ENCODE measurements around the gene CCDC188. TPM values are rescaled to one million over a fixed set of nuclear protein-coding genes. Genes with fewer than 3 reads are reported as not detected.

The CCDC188 gene
- total RNA-seq, 6 experiments from 2014 or later: not detected

- H3K27me3 ChIP-seq: no peaks in the 10 kb centered on the region
- DNase-seq: no peak
- intact Hi-C loops (cut with DNase I): no loop called here
- no peaks in the 10 kb centered on the region for H3K4me1 ChIP-seq
- no peaks in the 10 kb centered on the region for H3K9me3 ChIP-seq
- TF ChIP-seq CTCF (IDR thresholded peaks at IDR 0.05): no peak
- TF ChIP-seq POLR2A (IDR thresholded peaks at IDR 0.05): no peak
- ATAC-seq: no peak
- no CpG with 5 or more reads among the region's 65 CpGs for WGBS (ENCODE audit: insufficient coverage, low coverage, low lambda C conversion rate, missing lambda C conversion rate)
- H3K27ac ChIP-seq: no peak overlapping the region
- no peak overlapping the region for H3K4me3 ChIP-seq
- H3K36me3 ChIP-seq: no peaks in the 10 kb centered on the region
Observed at GRCh38 chr22:20142711-20143621, 7.9 kb downstream of the CCDC188 start.

GRCh38 chr22:20141186-20142077 is 9.4 kb downstream of the CCDC188 start:
- intact Hi-C loops (cut with DNase I): no loop called here
- H3K36me3 ChIP-seq: no peaks in the 10 kb centered on the region

GRCh38 chr22:20140521-20140964 is 10.3 kb downstream of the CCDC188 start:
- intact Hi-C loops (cut with DNase I): no loop called here
- no peaks in the 10 kb centered on the region for H3K36me3 ChIP-seq
- no peak overlapping the region for H3K27ac ChIP-seq
- no peaks in the 10 kb centered on the region for H3K9me3 ChIP-seq
- ATAC-seq (no peak), DNase-seq (no peak)
- H3K4me3 ChIP-seq: no peak overlapping the region
- H3K4me1 ChIP-seq: no peaks in the 10 kb centered on the region
- WGBS (ENCODE audit: insufficient coverage, low coverage, low lambda C conversion rate, missing lambda C conversion rate): no CpG with 5 or more reads among the region's 17 CpGs
- H3K27me3 ChIP-seq: no peaks in the 10 kb centered on the region
- no peak for TF ChIP-seq POLR2A (IDR thresholded peaks at IDR 0.05)
- no peak for TF ChIP-seq CTCF (IDR thresholded peaks at IDR 0.05)

More at GRCh38 chr22:20141186-20142077, 9.4 kb downstream of the CCDC188 start:
- Histone ChIP-seq H3K9me3 (no peaks in the 10 kb centered on the region), H3K4me3 (no peak overlapping the region), H3K4me1 (no peaks in the 10 kb centered on the region), H3K27ac (no peak overlapping the region), H3K27me3 (no peaks in the 10 kb centered on the region)
- DNase-seq (no peak), ATAC-seq (no peak)
- TF ChIP-seq CTCF (IDR thresholded peaks at IDR 0.05) (no peak), POLR2A (IDR thresholded peaks at IDR 0.05) (no peak)
- 70% methylated on average over 2 of the region's 22 CpGs for WGBS (ENCODE audit: insufficient coverage, low coverage, low lambda C conversion rate, missing lambda C conversion rate)

GRCh38 chr22:20140107-20140445 is 10.8 kb downstream of the CCDC188 start:
- no peaks in the 10 kb centered on the region for H3K4me1 ChIP-seq
- no peaks in the 10 kb centered on the region for H3K9me3 ChIP-seq
- no peak for TF ChIP-seq POLR2A (IDR thresholded peaks at IDR 0.05)
- TF ChIP-seq CTCF (IDR thresholded peaks at IDR 0.05): no peak
- H3K4me3 ChIP-seq: no peak overlapping the region
- H3K36me3 ChIP-seq: no peaks in the 10 kb centered on the region
- DNase-seq (no peak), ATAC-seq (no peak)
- no CpG with 5 or more reads among the region's 11 CpGs for WGBS (ENCODE audit: insufficient coverage, low coverage, low lambda C conversion rate, missing lambda C conversion rate)
- H3K27ac ChIP-seq: no peak overlapping the region
- H3K27me3 ChIP-seq: no peaks in the 10 kb centered on the region
- intact Hi-C loops (cut with DNase I): no loop called here

Measured in right lobe of liver (tissue), 6 donors.